Endothelial cell of umbilical vein (primary cell): ENCODE data around the gene DCC. TPM values are rescaled to one million over a fixed set of nuclear protein-coding genes. Genes with fewer than 3 reads are reported as not detected.

Experiments used
- BruUV-seq: library from RNA; stranded (reverse); fragments of 400-500 nt; replicated peaks from 2 replicates; lab custom pipeline; 2021; lab: Mats Ljungman, UMichigan
- CTCF ChIA-PET: fragments of 300-600, 350-600 bp; sonication (Branson Sonifier 250); formaldehyde crosslinking; loops from one replicate; lab custom pipeline; 2021; ENCODE audit warnings: antibody characterized with exemption, inconsistent platforms; lab: Charles Lee
- POLR2A ChIA-PET: fragments of 300-600, 350-600 bp; sonication (Branson Sonifier 250); formaldehyde crosslinking; loops from one replicate; lab custom pipeline; 2021; ENCODE audit warnings: antibody characterized with exemption, inconsistent platforms; lab: Charles Lee
- DNase-seq: peaks from one replicate; pipeline ENCODE4 v3.0.0-alpha.2; 2011; ENCODE audit warnings: low read depth, low spot score
- FAIRE-seq: peaks from 2 replicates; lab custom pipeline; 2011; peaks lifted over from hg19 to GRCh38; lab: Jason Lieb, UNC
- H2AFZ ChIP-seq: 2 replicates; pipeline ENCODE4 v1.6.0; 2012; ENCODE audit warnings: low read depth, low read length, control low read depth, inconsistent platforms
- H3K27ac ChIP-seq: 2 replicates; pipeline ENCODE4 v1.5.1; 2011; ENCODE audit warnings: low read depth, mild to moderate bottlenecking, control low read depth, low read length, moderate library complexity; ENCODE audit not compliant: insufficient read depth
- H3K27me3 ChIP-seq, 2 experiments: 2 replicates each; pipeline versions ENCODE4 v1.6.0 to v1.6.1; 2011; ENCODE audit warnings: low read length in 2 of 2, mixed read lengths in 1 of 2; ENCODE audit not compliant: control insufficient read depth in 2 of 2, insufficient read depth in 2 of 2
- H3K36me3 ChIP-seq, 2 experiments: 2 replicates in 1 of 2; 3 replicates in 1 of 2; pipeline ENCODE4 v1.5.1; 2011; ENCODE audit warnings: low read length in 2 of 2, mild to moderate bottlenecking in 1 of 2, moderate library complexity in 1 of 2; ENCODE audit not compliant: control insufficient read depth in 2 of 2, insufficient read depth in 2 of 2; ENCODE audit errors: extremely low read depth in 1 of 2
- H3K4me1 ChIP-seq: 3 replicates; pipeline ENCODE4 v1.5.1; 2011; ENCODE audit warnings: mild to moderate bottlenecking, low read length; ENCODE audit not compliant: control insufficient read depth, insufficient read depth; ENCODE audit errors: extremely low read depth
- H3K4me2 ChIP-seq: 2 replicates; pipeline ENCODE4 v1.6.1; 2011; ENCODE audit warnings: low read length, control low read depth, mixed read lengths; ENCODE audit not compliant: insufficient read depth
- H3K4me3 ChIP-seq, 3 experiments: fragments of 200-600 bp in 1 of 3; sonication (generic), shearing (Covaris generic) in 1 of 3; replicated peaks in 1 of 3; 2 replicates each; pipeline ENCODE4 v1.5.1; 2011 to 2016; ENCODE audit warnings: control low read depth in 3 of 3, low read length in 3 of 3, mild to moderate bottlenecking in 2 of 3, inconsistent platforms in 1 of 3, low read depth in 1 of 3, moderate library complexity in 1 of 3; ENCODE audit not compliant: insufficient read depth in 1 of 3
- H3K79me2 ChIP-seq: 2 replicates; pipeline ENCODE4 v1.6.0; 2012; ENCODE audit warnings: low read length, inconsistent platforms; ENCODE audit not compliant: control insufficient read depth, insufficient read depth
- H3K9ac ChIP-seq: replicated peaks from 2 replicates; pipeline ENCODE3; 2011; ENCODE audit warnings: low read length, control low read depth; ENCODE audit not compliant: insufficient read depth; ENCODE audit errors: extremely low read depth
- H3K9me1 ChIP-seq: replicated peaks from 3 replicates; pipeline ENCODE4 v1.6.0; 2011; ENCODE audit warnings: mild to moderate bottlenecking, low read length; ENCODE audit not compliant: control insufficient read depth, insufficient read depth; ENCODE audit errors: extremely low read depth
- H3K9me3 ChIP-seq: replicated peaks from 2 replicates; pipeline ENCODE4 v1.5.1; 2012; ENCODE audit warnings: low read length, inconsistent platforms; ENCODE audit not compliant: control insufficient read depth, insufficient read depth
- H4K20me1 ChIP-seq: replicated peaks from 2 replicates; pipeline ENCODE3; 2011; ENCODE audit warnings: mild to moderate bottlenecking, low read length; ENCODE audit not compliant: control insufficient read depth, insufficient read depth; ENCODE audit errors: extremely low read depth
- FOS ChIP-seq: IDR thresholded peaks from 2 replicates; pipeline ENCODE4 v1.6.1; 2011; ENCODE audit warnings: mild to moderate bottlenecking, low read length, moderate library complexity, borderline replicate concordance; ENCODE audit not compliant: insufficient read depth
- GATA2 ChIP-seq: IDR thresholded peaks from 2 replicates; pipeline ENCODE4 v1.7.0; 2011; ENCODE audit warnings: low read depth, mild to moderate bottlenecking, moderate library complexity, mixed read lengths, low read length; ENCODE audit not compliant: insufficient read length, insufficient read depth
- JUN ChIP-seq: IDR thresholded peaks from 2 replicates; pipeline ENCODE4 v1.6.1; 2011; ENCODE audit warnings: borderline replicate concordance, low read depth; ENCODE audit not compliant: insufficient read length, insufficient read depth
- MYC ChIP-seq: IDR thresholded peaks from one replicate; pipeline ENCODE4 v1.6.1; 2011; ENCODE audit warnings: mild to moderate bottlenecking, low read depth, low read length
- POLR2A ChIP-seq: IDR thresholded peaks from 2 replicates; pipeline ENCODE4 v1.6.1; 2012; ENCODE audit warnings: low read depth, mild to moderate bottlenecking, control low read depth, low read length
- POLR2AphosphoS5 ChIP-seq: IDR thresholded peaks from 2 replicates; pipeline ENCODE4 v1.6.1; 2012; ENCODE audit warnings: low read depth, mild to moderate bottlenecking, control low read depth, low read length, moderate library complexity; ENCODE audit not compliant: insufficient read depth
- dilution Hi-C: fragments of 300-500 bp; cut with MboI; formaldehyde crosslinking; loops from one replicate; pipeline ENCODE4 v1.15.0; 2019; ENCODE audit warnings: low sequenced_read_pairs; ENCODE audit not compliant: extremely low pct_ligation_motif_present
- intact Hi-C: fragments of 100-400 bp; cut with micrococcal nuclease; formaldehyde crosslinking; loops from one replicate; pipeline ENCODE4 v1.10.0; 2022
- polyA plus RNA-seq, 4 experiments: library from polyadenylated mRNA; depleted of rRNA in 3 of 4; stranded (reverse) in 3 of 4; unstranded in 1 of 4; fragments of >200 nt; gene quantifications; 2 replicates each; pipeline versions ENCODE4 v1.2.1 to v1.2.3, GENCODE V29; 2011 to 2012; ENCODE audit warnings: missing spikeins in 1 of 4
- total RNA-seq: library from RNA; stranded (reverse); gene quantifications from 2 replicates; pipeline ENCODE4 v1.2.3, GENCODE V29; 2021
- TF ChIP-seq, protein P1 (sequence below): IDR thresholded peaks from 2 replicates; pipeline ENCODE4 v1.6.1; 2011; ENCODE audit not compliant: insufficient read depth, insufficient read length
- TF ChIP-seq, protein P2 (sequence below), 2 donors: IDR thresholded peaks; 1 replicate in 1 of 2; 2 replicates in 1 of 2; pipeline ENCODE4 v1.5.1; 2011; ENCODE audit warnings: low read length in 2 of 2, mild to moderate bottlenecking in 2 of 2, moderate library complexity in 2 of 2, control low read depth in 1 of 2, inconsistent platforms in 1 of 2, low read depth in 1 of 2; ENCODE audit not compliant: insufficient read depth in 1 of 2; ENCODE audit errors: extremely low read depth in 1 of 2

The DCC gene
- total and polyA plus RNA-seq, 2 donors (not counting 3 experiments of a cell fraction or from before 2014, with no cell fraction given), result not detected

DNA sequence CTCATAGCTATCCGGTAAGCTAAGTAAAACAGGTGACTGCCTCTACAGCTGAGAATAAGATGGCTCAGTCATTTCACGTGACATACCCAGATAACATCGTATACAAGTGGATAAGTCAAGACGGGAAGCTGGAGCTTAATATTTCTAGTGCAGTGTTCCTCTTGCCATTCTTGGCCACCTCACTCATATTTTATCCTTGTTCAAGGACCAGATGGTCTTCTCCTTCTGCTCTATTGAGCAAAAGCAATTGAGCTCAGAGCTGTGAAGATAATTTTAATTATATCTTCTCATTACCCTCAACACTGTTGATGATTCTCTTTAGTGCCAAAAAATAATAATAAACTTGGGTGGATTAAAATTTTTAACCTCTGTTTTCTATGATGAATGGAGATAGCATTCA lies 201.1 kb downstream of the DCC start:
- FAIRE-seq, result no peak
- CTCF ChIA-PET, result no interaction called here
- POLR2A ChIA-PET, result no interaction called here

More for the DNA sequence above, 201.1 kb downstream of the DCC start:
- dilution Hi-C loops, result no loop called here
- Histone ChIP-seq H3K4me2 (no peak overlapping the region), H3K4me3 (no peak overlapping the region), H3K27me3 (no peaks in the 10 kb centered on the region), H2AFZ (no peak overlapping the region), H4K20me1 (no peaks in the 10 kb centered on the region), H3K9me3 (peaks cover under 1% of the 10 kb centered on the region), H3K4me1 (no peaks in the 10 kb centered on the region), H3K9me1 (no peaks in the 10 kb centered on the region), H3K9ac (no peak overlapping the region), H3K79me2 (no peaks in the 10 kb centered on the region), H3K36me3 (no peaks in the 10 kb centered on the region), H3K27ac (no peak overlapping the region)
- TF ChIP-seq POLR2AphosphoS5 (no peak), JUN (no peak), GATA2 (no peak), FOS (no peak), MYC (no peak), POLR2A (no peak)
- TF ChIP-seq, protein P1, sequence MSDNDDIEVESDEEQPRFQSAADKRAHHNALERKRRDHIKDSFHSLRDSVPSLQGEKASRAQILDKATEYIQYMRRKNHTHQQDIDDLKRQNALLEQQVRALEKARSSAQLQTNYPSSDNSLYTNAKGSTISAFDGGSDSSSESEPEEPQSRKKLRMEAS, result no peak
- TF ChIP-seq, protein P2, sequence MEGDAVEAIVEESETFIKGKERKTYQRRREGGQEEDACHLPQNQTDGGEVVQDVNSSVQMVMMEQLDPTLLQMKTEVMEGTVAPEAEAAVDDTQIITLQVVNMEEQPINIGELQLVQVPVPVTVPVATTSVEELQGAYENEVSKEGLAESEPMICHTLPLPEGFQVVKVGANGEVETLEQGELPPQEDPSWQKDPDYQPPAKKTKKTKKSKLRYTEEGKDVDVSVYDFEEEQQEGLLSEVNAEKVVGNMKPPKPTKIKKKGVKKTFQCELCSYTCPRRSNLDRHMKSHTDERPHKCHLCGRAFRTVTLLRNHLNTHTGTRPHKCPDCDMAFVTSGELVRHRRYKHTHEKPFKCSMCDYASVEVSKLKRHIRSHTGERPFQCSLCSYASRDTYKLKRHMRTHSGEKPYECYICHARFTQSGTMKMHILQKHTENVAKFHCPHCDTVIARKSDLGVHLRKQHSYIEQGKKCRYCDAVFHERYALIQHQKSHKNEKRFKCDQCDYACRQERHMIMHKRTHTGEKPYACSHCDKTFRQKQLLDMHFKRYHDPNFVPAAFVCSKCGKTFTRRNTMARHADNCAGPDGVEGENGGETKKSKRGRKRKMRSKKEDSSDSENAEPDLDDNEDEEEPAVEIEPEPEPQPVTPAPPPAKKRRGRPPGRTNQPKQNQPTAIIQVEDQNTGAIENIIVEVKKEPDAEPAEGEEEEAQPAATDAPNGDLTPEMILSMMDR (IDR thresholded peaks at IDR 0.05; ENCODE audit: extremely low read depth in 1 of 2, insufficient read depth in 1 of 2, low read depth in 1 of 2, low read length in 2 of 2), result no peak
- intact Hi-C loops, result no loop called here
- no TSS peak for BruUV-seq
- DNase-seq, result no peak
